ENCODE data around the gene FMN2.

Gene FMN2

GRCh38 chr1:240524356-240525069 is 432.8 kb downstream of the FMN2 start:
- DNase-seq (ENCODE audit: low read depth in 3 of 3, low spot score in 1 of 3) = no peak

Measured in stimulated activated CD4-positive, alpha-beta T cell treated with anti-CD3 and anti-CD28 coated beads, TNF-alpha, amount 100 ng/mL, for 1 hour (primary cell).